ENCODE data around the gene SORCS1. TPM values are rescaled to one million over a fixed set of nuclear protein-coding genes. Genes with fewer than 3 reads are reported as not detected.

The SORCS1 gene
- total RNA-seq, 1 experiment from 2014 or later = not detected

DNA sequence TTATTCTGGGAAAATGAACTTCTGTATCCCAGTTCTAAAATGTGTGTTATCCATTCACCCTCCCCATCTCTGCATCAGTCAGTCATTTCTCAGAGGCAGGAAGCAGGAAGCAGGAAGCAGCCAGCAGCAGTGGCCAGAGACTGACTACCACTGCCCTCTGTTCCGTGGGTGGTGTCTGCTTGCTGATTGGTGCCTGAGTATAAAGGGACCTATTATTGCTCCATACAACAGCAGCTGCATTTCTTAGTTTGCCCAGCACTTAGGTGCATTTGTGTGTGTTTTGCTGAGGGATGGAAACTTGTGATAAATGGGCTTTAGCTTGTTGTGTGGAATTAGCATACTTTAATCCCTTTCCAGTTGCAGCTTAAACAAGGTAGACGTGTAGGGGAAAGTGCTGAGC, 582.2 kb downstream of the SORCS1 start (continued):
- no peak for TF ChIP-seq SIN3A (IDR thresholded peaks at IDR 0.05; ENCODE audit: low read depth)

DNA sequence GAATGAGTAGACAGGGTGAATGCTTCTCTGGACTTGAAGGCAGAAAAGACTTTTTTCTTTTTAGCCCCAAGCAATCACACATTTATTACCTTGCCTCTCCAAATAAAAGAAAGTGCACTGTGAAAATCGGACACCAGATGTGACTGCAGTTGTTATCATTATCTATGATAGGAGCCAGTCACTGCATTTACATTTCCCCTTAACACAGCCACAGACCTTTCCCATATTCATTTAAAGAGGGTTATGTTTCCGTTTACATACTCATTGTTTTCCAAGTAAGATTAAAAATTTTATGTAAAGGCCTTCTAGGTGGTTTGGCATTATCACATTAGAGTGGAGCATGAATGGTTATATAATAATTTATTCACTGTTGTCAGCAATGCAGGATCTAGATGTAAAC, 586.8 kb downstream of the SORCS1 start:
- intact Hi-C loops (cut with micrococcal nuclease) = no loop called here
- H3K4me2 ChIP-seq (ENCODE audit: low read length) = no peak overlapping the region
- H4K20me1 ChIP-seq (ENCODE audit: insufficient read depth) = no peaks in the 10 kb centered on the region
- ChIA-PET POLR2A (no interaction called here), CTCF (no interaction called here), RAD21 (ENCODE audit: low non-redundant PET in 1 of 2, low total read pairs in 2 of 2, uncharacterized antibody in 2 of 2, unreplicated experiment in 2 of 2) (no interaction called here)
- no TSS peak for BruUV-seq (replicated peaks)
- H2AFZ ChIP-seq (ENCODE audit: low read depth, low read length, poor library complexity, severe bottlenecking) = no peak overlapping the region
- no peaks in the 10 kb centered on the region for H3K79me2 ChIP-seq (ENCODE audit: insufficient read depth, low read length)
- TF ChIP-seq, protein P1, sequence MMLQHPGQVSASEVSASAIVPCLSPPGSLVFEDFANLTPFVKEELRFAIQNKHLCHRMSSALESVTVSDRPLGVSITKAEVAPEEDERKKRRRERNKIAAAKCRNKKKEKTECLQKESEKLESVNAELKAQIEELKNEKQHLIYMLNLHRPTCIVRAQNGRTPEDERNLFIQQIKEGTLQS (IDR thresholded peaks at IDR 0.05) = no peak
- TF ChIP-seq CEBPB (IDR thresholded peaks at IDR 0.05; ENCODE audit: low read depth) (no peak), SP1 (IDR thresholded peaks at IDR 0.05; ENCODE audit: low read depth) (no peak), SRF (IDR thresholded peaks at IDR 0.05; ENCODE audit: low read depth) (no peak), ZFX (IDR thresholded peaks at IDR 0.05) (no peak), TCF7L2 (IDR thresholded peaks at IDR 0.05; ENCODE audit: borderline replicate concordance, extremely low read depth, insufficient read depth, insufficient read length) (no peak), EZH2phosphoT487 (IDR thresholded peaks at IDR 0.05; ENCODE audit: borderline replicate concordance) (no peak), CBX3 (IDR thresholded peaks at IDR 0.05; ENCODE audit: low read depth) (no peak)
- TF ChIP-seq, protein P2, sequence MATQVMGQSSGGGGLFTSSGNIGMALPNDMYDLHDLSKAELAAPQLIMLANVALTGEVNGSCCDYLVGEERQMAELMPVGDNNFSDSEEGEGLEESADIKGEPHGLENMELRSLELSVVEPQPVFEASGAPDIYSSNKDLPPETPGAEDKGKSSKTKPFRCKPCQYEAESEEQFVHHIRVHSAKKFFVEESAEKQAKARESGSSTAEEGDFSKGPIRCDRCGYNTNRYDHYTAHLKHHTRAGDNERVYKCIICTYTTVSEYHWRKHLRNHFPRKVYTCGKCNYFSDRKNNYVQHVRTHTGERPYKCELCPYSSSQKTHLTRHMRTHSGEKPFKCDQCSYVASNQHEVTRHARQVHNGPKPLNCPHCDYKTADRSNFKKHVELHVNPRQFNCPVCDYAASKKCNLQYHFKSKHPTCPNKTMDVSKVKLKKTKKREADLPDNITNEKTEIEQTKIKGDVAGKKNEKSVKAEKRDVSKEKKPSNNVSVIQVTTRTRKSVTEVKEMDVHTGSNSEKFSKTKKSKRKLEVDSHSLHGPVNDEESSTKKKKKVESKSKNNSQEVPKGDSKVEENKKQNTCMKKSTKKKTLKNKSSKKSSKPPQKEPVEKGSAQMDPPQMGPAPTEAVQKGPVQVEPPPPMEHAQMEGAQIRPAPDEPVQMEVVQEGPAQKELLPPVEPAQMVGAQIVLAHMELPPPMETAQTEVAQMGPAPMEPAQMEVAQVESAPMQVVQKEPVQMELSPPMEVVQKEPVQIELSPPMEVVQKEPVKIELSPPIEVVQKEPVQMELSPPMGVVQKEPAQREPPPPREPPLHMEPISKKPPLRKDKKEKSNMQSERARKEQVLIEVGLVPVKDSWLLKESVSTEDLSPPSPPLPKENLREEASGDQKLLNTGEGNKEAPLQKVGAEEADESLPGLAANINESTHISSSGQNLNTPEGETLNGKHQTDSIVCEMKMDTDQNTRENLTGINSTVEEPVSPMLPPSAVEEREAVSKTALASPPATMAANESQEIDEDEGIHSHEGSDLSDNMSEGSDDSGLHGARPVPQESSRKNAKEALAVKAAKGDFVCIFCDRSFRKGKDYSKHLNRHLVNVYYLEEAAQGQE (IDR thresholded peaks at IDR 0.05; ENCODE audit: low read depth) = no peak
- TF ChIP-seq, protein P3, sequence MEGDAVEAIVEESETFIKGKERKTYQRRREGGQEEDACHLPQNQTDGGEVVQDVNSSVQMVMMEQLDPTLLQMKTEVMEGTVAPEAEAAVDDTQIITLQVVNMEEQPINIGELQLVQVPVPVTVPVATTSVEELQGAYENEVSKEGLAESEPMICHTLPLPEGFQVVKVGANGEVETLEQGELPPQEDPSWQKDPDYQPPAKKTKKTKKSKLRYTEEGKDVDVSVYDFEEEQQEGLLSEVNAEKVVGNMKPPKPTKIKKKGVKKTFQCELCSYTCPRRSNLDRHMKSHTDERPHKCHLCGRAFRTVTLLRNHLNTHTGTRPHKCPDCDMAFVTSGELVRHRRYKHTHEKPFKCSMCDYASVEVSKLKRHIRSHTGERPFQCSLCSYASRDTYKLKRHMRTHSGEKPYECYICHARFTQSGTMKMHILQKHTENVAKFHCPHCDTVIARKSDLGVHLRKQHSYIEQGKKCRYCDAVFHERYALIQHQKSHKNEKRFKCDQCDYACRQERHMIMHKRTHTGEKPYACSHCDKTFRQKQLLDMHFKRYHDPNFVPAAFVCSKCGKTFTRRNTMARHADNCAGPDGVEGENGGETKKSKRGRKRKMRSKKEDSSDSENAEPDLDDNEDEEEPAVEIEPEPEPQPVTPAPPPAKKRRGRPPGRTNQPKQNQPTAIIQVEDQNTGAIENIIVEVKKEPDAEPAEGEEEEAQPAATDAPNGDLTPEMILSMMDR (IDR thresholded peaks at IDR 0.05 in 2 of 3, conservative IDR thresholded peaks at IDR 0.05 in 1 of 3; ENCODE audit: borderline replicate concordance in 1 of 3, insufficient read depth in 1 of 3, low read depth in 2 of 3, low read length in 2 of 3) = no peak
- no peaks in the 10 kb centered on the region for H3K36me3 ChIP-seq (ENCODE audit: control insufficient read depth in 1 of 2, insufficient read depth in 2 of 2, low read length in 2 of 2)
- no peak overlapping the region for H3K4me3 ChIP-seq (replicated peaks in 1 of 2; ENCODE audit: low read depth in 1 of 2, low read length in 2 of 2)
- no peak for DNase-seq (ENCODE audit: low read depth, low spot score)
- H3K27me3 ChIP-seq (ENCODE audit: insufficient read depth, low read length) = no peaks in the 10 kb centered on the region
- no peak for ATAC-seq
- H3K9ac ChIP-seq (ENCODE audit: low read length) = no peak overlapping the region
- peaks cover 15 to 29% of the 10 kb centered on the region in 2 experiments; a peak in 2 of 4 replicates for H3K9me3 ChIP-seq (ENCODE audit: control insufficient read depth in 1 of 2, insufficient read depth in 1 of 2, low read depth in 1 of 2, low read length in 2 of 2)
- H3K4me1 ChIP-seq (ENCODE audit: control insufficient read depth in 1 of 2, insufficient read depth in 2 of 2, low read length in 2 of 2) = no peaks in the 10 kb centered on the region
- H3K9me2 ChIP-seq (ENCODE audit: insufficient read depth) = no peaks in the 10 kb centered on the region
- no peak overlapping the region for H3K27ac ChIP-seq (ENCODE audit: low read depth, low read length)

All from HCT116 (cell line).